D721Med (cell line): ENCODE data around the gene RND2.

Source experiments
- DNase-seq: peaks from one replicate; pipeline ENCODE4 v3.0.0; 2011; ENCODE audit warnings: low spot score; ENCODE audit not compliant: insufficient read length
- FAIRE-seq: peaks from 2 replicates; lab custom pipeline; 2011; peaks lifted over from hg19 to GRCh38; lab: Jason Lieb, UNC
- TF ChIP-seq, protein P1 (sequence below): IDR thresholded peaks from 2 replicates; pipeline ENCODE4 v1.5.1; 2012; ENCODE audit warnings: mild to moderate bottlenecking, control low read depth; ENCODE audit not compliant: insufficient read depth; ENCODE audit errors: missing control alignments

Gene RND2

GRCh38 chr17:43018008-43018853 lies 6.8 kb upstream of the RND2 start:
- DNase-seq, result no peak
- FAIRE-seq, result no peak
- TF ChIP-seq, protein P1, sequence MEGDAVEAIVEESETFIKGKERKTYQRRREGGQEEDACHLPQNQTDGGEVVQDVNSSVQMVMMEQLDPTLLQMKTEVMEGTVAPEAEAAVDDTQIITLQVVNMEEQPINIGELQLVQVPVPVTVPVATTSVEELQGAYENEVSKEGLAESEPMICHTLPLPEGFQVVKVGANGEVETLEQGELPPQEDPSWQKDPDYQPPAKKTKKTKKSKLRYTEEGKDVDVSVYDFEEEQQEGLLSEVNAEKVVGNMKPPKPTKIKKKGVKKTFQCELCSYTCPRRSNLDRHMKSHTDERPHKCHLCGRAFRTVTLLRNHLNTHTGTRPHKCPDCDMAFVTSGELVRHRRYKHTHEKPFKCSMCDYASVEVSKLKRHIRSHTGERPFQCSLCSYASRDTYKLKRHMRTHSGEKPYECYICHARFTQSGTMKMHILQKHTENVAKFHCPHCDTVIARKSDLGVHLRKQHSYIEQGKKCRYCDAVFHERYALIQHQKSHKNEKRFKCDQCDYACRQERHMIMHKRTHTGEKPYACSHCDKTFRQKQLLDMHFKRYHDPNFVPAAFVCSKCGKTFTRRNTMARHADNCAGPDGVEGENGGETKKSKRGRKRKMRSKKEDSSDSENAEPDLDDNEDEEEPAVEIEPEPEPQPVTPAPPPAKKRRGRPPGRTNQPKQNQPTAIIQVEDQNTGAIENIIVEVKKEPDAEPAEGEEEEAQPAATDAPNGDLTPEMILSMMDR, result no peak

GRCh38 chr17:43018932-43019331 lies 6.1 kb upstream of the RND2 start:
- TF ChIP-seq, protein P1, result no peak
- FAIRE-seq, result no peak
- DNase-seq, result no peak

GRCh38 chr17:43019418-43019817 lies 5.6 kb upstream of the RND2 start:
- FAIRE-seq (no peak), DNase-seq (no peak)
- TF ChIP-seq, protein P1, result no peak

DNA sequence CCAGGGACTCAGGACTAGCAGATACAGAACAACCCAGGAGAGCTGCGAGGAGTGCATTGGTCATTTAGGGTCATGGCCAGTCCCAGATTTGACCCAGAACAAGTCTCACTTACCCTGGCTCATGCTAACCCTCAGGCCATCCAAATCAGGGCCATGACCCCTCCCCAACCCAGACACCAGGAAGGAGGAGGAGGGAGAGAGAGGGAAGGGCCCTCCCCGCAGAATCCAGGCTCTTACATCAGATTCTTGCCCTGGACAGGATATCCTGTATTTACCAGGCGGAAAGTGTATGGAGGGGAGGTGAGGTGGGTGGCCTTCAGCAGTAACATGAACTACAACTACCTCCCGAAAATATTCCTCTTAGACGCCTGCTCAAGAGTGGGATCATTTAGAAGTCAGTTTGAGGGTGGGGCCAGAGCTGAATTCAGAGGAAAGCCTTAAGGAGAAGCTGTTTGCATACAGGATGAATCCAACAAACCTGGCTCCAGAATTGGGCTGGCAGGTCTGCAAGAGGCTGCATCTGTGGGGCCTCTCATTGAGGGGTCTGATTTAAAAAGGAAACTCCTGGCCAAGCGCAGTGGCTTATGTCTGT lies 4.9 kb upstream of the RND2 start:
- no peak for FAIRE-seq
- no peak for DNase-seq
- TF ChIP-seq, protein P1, result no peak

DNA sequence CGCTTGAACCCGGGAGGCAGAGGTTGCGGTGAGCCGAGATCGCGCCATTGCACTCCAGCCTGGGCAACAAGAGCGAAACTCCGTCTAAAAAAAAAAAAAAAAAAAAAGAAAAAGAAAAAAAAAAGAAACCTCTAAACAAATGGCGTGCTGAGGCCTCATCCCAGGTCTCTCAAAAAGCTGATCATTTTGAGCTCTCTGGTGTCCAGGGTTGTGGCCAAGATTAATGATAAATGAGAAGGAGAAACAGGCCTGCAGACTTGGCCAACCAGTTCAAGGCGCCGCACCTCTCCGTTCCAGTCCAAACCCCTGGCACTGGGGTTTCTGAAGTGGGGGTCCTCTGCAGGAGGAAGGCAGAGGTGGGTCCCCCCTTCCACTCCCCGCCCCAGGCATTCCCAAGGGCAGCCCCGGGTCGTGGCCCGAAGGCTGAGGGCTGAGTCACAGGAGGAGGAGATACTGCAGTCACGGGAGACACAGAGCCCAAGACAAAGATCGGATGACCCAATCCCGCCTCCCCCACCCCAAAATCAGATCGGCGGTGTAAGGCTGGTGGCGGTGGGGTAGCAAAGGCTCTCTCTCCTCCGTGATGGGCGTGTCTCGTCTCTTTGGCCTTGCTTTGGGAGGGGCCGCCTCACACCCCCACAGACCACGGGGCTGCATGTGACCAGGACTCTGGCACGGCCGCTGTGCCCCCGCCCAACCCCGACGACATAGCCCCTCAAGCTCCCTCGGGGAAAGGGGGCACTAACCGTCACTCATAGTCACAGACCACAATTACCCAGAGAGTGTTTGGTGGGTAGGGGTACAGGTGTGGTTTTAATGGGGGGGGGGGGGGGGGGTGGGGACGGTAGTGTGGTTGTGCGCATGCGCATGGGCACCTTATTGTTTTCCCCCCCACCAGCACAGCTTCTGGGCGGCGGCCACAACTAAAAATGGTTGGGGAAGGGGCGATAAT lies 4.0 kb upstream of the RND2 start:
- peak; percentile 84 for DNase-seq
- TF ChIP-seq, protein P1, result no peak
- FAIRE-seq, result no peak

GRCh38 chr17:43021741-43022512 lies 3.1 kb upstream of the RND2 start, which contains the start of gene VAT1:
Gene VAT1, minus strand, starts transcription at chr17:43022385. Its CDS starts 63 bp downstream, at chr17:43022322.
- no peak for FAIRE-seq
- peak; percentile 71 for DNase-seq
- TF ChIP-seq, protein P1, result no peak
